ENCODE measurements around the gene ACSS1. TPM values are rescaled to one million over a fixed set of nuclear protein-coding genes. Genes with fewer than 3 reads are reported as not detected.

Gene ACSS1
- total RNA-seq, 1 donor, result 1.4 TPM

DNA sequence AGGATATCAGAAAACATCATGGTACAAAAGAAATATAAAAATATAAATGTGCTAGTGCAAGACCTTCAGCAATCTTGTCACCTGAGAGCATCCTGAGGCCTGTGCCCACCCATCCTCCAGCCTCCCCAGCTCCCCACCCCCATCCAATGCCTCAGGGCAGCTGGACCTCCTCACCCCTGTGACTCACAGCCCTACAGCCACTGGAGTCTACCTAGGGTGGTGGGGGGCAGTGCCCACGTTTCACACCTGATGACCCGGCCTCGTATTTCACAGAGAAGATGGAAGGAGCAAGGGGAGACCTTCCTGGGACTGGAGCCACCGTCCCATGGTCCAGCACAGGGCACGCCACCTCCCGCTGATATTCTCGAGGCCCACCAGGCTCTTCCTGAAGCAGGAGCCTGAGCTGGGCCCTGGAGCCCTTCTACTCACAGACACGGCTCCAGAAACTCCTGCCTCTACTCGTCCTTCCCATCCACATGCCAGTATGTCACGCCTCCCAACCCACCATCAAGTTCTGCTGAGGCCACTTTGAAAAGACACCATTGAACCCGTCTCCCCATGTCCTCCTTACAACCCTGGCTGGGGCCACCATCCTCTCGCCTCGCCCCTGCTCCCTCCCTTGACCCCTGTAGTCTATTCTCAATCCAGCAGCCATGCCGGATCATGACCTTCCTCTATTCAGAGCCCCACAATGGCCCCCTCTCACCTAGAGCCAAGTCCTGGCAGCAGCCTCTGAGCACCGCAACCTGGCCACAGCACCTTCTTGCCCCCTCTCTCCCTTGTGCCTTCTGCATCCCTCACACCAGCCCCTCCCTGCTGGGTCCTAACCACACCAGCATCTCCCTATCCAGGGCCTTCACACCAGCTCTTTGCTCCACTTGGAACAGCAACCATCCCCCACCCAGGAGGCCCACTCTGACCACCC is 78.6 kb downstream of the ACSS1 start:
- H3K79me2 ChIP-seq (ENCODE audit: insufficient read depth, low read length), result peaks cover 36% of the 10 kb centered on the region
- DNase-seq (ENCODE audit: insufficient read length, low spot score, missing footprints), result no peak
- peaks cover 21% of the 10 kb centered on the region for H4K20me1 ChIP-seq (ENCODE audit: insufficient read depth, low read length)
- no peak overlapping the region for H3K27ac ChIP-seq (ENCODE audit: low read depth, low read length)
- H3K27me3 ChIP-seq (ENCODE audit: insufficient read depth, low read length), result no peaks in the 10 kb centered on the region
- H3K4me2 ChIP-seq (ENCODE audit: insufficient read depth, low read length), result no peak overlapping the region
- H3K4me3 ChIP-seq (ENCODE audit: insufficient read depth, low read length), result no peak overlapping the region
- peaks cover 29% of the 10 kb centered on the region for H3K36me3 ChIP-seq (ENCODE audit: insufficient read depth, low read length)
- H2AFZ ChIP-seq (ENCODE audit: low read length), result no peak overlapping the region
- H3K9me3 ChIP-seq (ENCODE audit: low read depth, low read length), result no peaks in the 10 kb centered on the region
- H3K4me1 ChIP-seq (ENCODE audit: insufficient read depth, low read length), result peaks cover 4% of the 10 kb centered on the region
- TF ChIP-seq, protein P1, sequence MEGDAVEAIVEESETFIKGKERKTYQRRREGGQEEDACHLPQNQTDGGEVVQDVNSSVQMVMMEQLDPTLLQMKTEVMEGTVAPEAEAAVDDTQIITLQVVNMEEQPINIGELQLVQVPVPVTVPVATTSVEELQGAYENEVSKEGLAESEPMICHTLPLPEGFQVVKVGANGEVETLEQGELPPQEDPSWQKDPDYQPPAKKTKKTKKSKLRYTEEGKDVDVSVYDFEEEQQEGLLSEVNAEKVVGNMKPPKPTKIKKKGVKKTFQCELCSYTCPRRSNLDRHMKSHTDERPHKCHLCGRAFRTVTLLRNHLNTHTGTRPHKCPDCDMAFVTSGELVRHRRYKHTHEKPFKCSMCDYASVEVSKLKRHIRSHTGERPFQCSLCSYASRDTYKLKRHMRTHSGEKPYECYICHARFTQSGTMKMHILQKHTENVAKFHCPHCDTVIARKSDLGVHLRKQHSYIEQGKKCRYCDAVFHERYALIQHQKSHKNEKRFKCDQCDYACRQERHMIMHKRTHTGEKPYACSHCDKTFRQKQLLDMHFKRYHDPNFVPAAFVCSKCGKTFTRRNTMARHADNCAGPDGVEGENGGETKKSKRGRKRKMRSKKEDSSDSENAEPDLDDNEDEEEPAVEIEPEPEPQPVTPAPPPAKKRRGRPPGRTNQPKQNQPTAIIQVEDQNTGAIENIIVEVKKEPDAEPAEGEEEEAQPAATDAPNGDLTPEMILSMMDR (IDR thresholded peaks at IDR 0.05; ENCODE audit: extremely low read depth, low read depth, low read length), result no peak

DNA sequence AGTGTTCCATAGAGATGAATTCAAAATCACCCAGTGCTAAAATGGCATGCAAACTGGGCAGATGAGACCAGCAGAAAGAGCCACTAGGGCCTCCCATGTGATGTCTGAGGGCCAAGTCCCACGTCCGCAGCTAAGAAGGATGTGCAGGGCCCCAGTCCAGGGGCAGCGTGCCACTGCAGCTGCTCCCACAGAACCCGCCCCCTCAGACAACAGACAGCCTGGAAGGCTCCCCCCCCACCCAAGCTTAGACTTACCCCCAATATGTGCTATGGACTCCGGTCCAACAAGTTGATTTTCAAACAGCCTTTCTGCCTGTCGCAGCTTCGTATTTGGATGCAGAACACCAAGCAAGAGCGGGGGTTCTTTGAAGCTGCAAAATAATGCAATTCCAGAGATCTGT is 79.4 kb downstream of the ACSS1 start:
- peaks cover 17% of the 10 kb centered on the region for H4K20me1 ChIP-seq (ENCODE audit: insufficient read depth, low read length)
- no peaks in the 10 kb centered on the region for H3K9me3 ChIP-seq (ENCODE audit: low read depth, low read length)
- peaks cover 4% of the 10 kb centered on the region for H3K4me1 ChIP-seq (ENCODE audit: insufficient read depth, low read length)
- H2AFZ ChIP-seq (ENCODE audit: low read length), result no peak overlapping the region
- no peak overlapping the region for H3K27ac ChIP-seq (ENCODE audit: low read depth, low read length)
- H3K4me3 ChIP-seq (ENCODE audit: insufficient read depth, low read length), result no peak overlapping the region
- no peaks in the 10 kb centered on the region for H3K27me3 ChIP-seq (ENCODE audit: insufficient read depth, low read length)
- H3K79me2 ChIP-seq (ENCODE audit: insufficient read depth, low read length), result peaks cover 31% of the 10 kb centered on the region
- no peak for DNase-seq (ENCODE audit: insufficient read length, low spot score, missing footprints)
- no peak overlapping the region for H3K4me2 ChIP-seq (ENCODE audit: insufficient read depth, low read length)
- TF ChIP-seq, protein P1 (IDR thresholded peaks at IDR 0.05; ENCODE audit: extremely low read depth, low read depth, low read length), result no peak
- peaks cover 29% of the 10 kb centered on the region for H3K36me3 ChIP-seq (ENCODE audit: insufficient read depth, low read length)

DNA sequence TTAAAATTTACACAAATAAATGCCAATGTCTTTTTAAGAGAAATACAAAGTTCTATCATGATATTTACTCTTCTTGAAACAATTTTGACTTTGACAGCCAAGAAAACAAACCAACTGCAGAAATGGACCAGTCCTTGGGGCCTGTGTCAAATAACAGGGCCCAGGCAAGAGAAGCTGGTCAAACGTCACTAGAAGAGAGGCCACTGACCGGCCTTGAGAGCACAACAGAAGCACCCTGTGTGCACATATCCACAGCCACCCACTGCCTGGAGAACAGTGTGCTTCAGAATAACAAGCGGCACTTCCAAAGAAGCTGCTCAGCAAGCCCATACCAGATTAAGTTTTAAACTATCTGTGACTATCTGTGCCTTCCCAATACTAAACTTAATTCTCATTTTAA is 80.1 kb downstream of the ACSS1 start:
- Histone ChIP-seq H3K79me2 (ENCODE audit: insufficient read depth, low read length) (peaks cover 31% of the 10 kb centered on the region), H3K4me3 (ENCODE audit: insufficient read depth, low read length) (no peak overlapping the region), H3K4me2 (ENCODE audit: insufficient read depth, low read length) (no peak overlapping the region), H3K27ac (ENCODE audit: low read depth, low read length) (no peak overlapping the region), H3K36me3 (ENCODE audit: insufficient read depth, low read length) (peaks cover 28% of the 10 kb centered on the region), H4K20me1 (ENCODE audit: insufficient read depth, low read length) (peaks cover 17% of the 10 kb centered on the region), H3K27me3 (ENCODE audit: insufficient read depth, low read length) (no peaks in the 10 kb centered on the region), H3K4me1 (ENCODE audit: insufficient read depth, low read length) (peaks cover 4% of the 10 kb centered on the region), H3K9me3 (ENCODE audit: low read depth, low read length) (no peaks in the 10 kb centered on the region), H2AFZ (ENCODE audit: low read length) (no peak overlapping the region)
- DNase-seq (ENCODE audit: insufficient read length, low spot score, missing footprints), result no peak
- TF ChIP-seq, protein P1 (IDR thresholded peaks at IDR 0.05; ENCODE audit: extremely low read depth, low read depth, low read length), result no peak

DNA sequence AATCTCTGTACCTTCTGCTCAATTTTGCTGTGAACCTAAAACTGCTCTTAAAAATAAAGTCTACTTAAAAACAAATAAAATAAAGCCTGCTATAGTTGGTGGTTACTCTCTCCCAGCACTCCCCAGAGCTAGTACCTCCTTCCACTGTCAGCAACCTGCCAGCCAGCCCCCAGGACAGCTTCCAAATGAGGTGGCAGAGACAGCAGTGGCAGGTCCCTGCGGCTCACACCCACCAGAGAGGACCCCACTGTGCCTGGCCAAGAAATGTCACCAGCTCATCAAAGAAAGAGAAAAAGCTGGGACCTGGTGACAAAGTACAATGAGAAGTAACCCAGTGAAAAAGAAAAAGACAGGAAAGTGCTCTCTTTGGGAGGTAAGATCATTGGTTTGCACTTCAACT is 80.6 kb downstream of the ACSS1 start:
- no peak overlapping the region for H3K4me2 ChIP-seq (ENCODE audit: insufficient read depth, low read length)
- TF ChIP-seq, protein P1 (IDR thresholded peaks at IDR 0.05; ENCODE audit: extremely low read depth, low read depth, low read length), result no peak

More for the DNA sequence above, 80.6 kb downstream of the ACSS1 start:
- Histone ChIP-seq H3K36me3 (ENCODE audit: insufficient read depth, low read length) (peaks cover 32% of the 10 kb centered on the region), H3K4me1 (ENCODE audit: insufficient read depth, low read length) (peaks cover 3% of the 10 kb centered on the region), H2AFZ (ENCODE audit: low read length) (no peak overlapping the region), H4K20me1 (ENCODE audit: insufficient read depth, low read length) (peaks cover 17% of the 10 kb centered on the region), H3K9me3 (ENCODE audit: low read depth, low read length) (no peaks in the 10 kb centered on the region), H3K27me3 (ENCODE audit: insufficient read depth, low read length) (no peaks in the 10 kb centered on the region), H3K79me2 (ENCODE audit: insufficient read depth, low read length) (peaks cover 31% of the 10 kb centered on the region), H3K27ac (ENCODE audit: low read depth, low read length) (no peak overlapping the region), H3K4me3 (ENCODE audit: insufficient read depth, low read length) (no peak overlapping the region)
- DNase-seq (ENCODE audit: insufficient read length, low spot score, missing footprints), result no peak
